SH-SY5Y (cell line): ENCODE results near the gene SLC16A11.

Source experiments
- GATA2 ChIP-seq: IDR thresholded peaks from 2 replicates; pipeline ENCODE4 v1.6.1; 2011; ENCODE audit warnings: mild to moderate bottlenecking, low read depth, low read length
- GATA3 ChIP-seq: IDR thresholded peaks from 2 replicates; pipeline ENCODE4 v1.6.1; 2011; ENCODE audit warnings: low read depth, mild to moderate bottlenecking, low read length, moderate library complexity

DNA sequence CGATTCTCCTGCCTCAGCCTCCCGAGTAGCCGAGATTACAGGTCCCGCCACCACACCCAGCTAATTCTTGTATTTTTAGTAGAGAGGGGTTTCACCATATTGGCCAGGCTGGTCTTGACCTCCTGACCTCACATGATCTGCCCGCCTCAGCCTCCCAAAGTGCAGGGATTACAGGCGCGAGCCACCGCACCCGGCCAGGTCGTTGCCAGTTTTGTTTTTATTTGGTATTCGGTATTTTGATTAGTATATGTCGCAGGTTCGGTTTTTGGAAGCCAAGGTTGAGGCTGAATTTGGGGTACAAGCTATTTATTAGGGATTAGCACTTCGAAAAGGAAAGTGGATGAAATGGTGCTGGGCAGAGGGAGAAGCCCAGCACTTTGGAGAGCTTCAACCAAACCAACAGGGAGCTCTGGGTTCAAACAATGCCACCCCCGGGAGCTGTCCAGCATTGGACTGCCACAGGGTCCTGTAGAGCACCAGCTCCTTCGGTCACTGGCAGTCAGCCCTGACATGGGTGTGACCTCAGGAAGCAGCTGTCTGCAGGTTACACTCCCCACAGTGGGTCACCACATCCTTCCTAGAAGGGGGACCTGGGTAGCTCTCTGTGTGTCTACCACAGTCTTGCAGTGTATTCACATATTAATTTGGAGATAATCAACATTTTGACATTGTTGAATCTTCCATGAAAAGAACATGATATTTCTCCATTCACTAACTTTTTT is 37.6 kb upstream of the SLC16A11 start:
- no peak for TF ChIP-seq GATA2
- TF ChIP-seq GATA3: no peak
